ENCODE results near the gene COL6A3. TPM values are rescaled to one million over a fixed set of nuclear protein-coding genes. Genes with fewer than 3 reads are reported as not detected.

Gene COL6A3
- total RNA-seq, 1 donor from 2014 or later: 143 TPM

- DNase-seq (ENCODE audit: extremely low spot score, unreplicated experiment): no peak
- Mint-ChIP-seq H3K4me1 (ENCODE audit: unreplicated experiment) (peaks cover 34% of the 10 kb centered on the region), H3K27me3 (ENCODE audit: unreplicated experiment) (no peaks in the 10 kb centered on the region), H3K9me3 (ENCODE audit: unreplicated experiment) (no peaks in the 10 kb centered on the region), H3K4me3 (ENCODE audit: unreplicated experiment) (no peak overlapping the region), H3K27ac (ENCODE audit: unreplicated experiment) (no peak overlapping the region), H3K36me3 (ENCODE audit: unreplicated experiment) (no peaks in the 10 kb centered on the region)
- TF ChIP-seq CTCF (IDR thresholded peaks at IDR 0.05): no peak
Observed at GRCh38 chr2:237447496-237447895, 33.5 kb upstream of the COL6A3 start.

GRCh38 chr2:237446338-237446665, 32.3 kb upstream of the COL6A3 start:
- no peak for TF ChIP-seq CTCF (IDR thresholded peaks at IDR 0.05)
- no peak overlapping the region for H3K4me3 Mint-ChIP-seq (ENCODE audit: unreplicated experiment)

GRCh38 chr2:237445611-237446337, 31.8 kb upstream of the COL6A3 start:
- Mint-ChIP-seq H3K27me3 (ENCODE audit: unreplicated experiment) (no peaks in the 10 kb centered on the region), H3K4me1 (ENCODE audit: unreplicated experiment) (peaks cover 34% of the 10 kb centered on the region), H3K27ac (ENCODE audit: unreplicated experiment) (no peak overlapping the region), H3K4me3 (ENCODE audit: unreplicated experiment) (no peak overlapping the region), H3K36me3 (ENCODE audit: unreplicated experiment) (no peaks in the 10 kb centered on the region), H3K9me3 (ENCODE audit: unreplicated experiment) (no peaks in the 10 kb centered on the region)
- no peak for TF ChIP-seq CTCF (IDR thresholded peaks at IDR 0.05)
- no peak for DNase-seq (ENCODE audit: extremely low spot score, unreplicated experiment)

More at GRCh38 chr2:237446338-237446665, 32.3 kb upstream of the COL6A3 start:
- Mint-ChIP-seq H3K36me3 (ENCODE audit: unreplicated experiment) (no peaks in the 10 kb centered on the region), H3K27me3 (ENCODE audit: unreplicated experiment) (no peaks in the 10 kb centered on the region), H3K9me3 (ENCODE audit: unreplicated experiment) (no peaks in the 10 kb centered on the region), H3K4me1 (ENCODE audit: unreplicated experiment) (peaks cover 30% of the 10 kb centered on the region), H3K27ac (ENCODE audit: unreplicated experiment) (no peak overlapping the region)
- DNase-seq (ENCODE audit: extremely low spot score, unreplicated experiment): no peak

GRCh38 chr2:237444071-237444470, 30.1 kb upstream of the COL6A3 start:
- H3K4me1 Mint-ChIP-seq (ENCODE audit: unreplicated experiment): peaks cover 30% of the 10 kb centered on the region
- TF ChIP-seq CTCF (IDR thresholded peaks at IDR 0.05): no peak
- H3K36me3 Mint-ChIP-seq (ENCODE audit: unreplicated experiment): no peaks in the 10 kb centered on the region
- H3K27me3 Mint-ChIP-seq (ENCODE audit: unreplicated experiment): no peaks in the 10 kb centered on the region
- peak overlapping the region; percentile 42 for H3K27ac Mint-ChIP-seq (ENCODE audit: unreplicated experiment)
- DNase-seq (ENCODE audit: extremely low spot score, unreplicated experiment): no peak
- H3K4me3 Mint-ChIP-seq (ENCODE audit: unreplicated experiment): no peak overlapping the region
- H3K9me3 Mint-ChIP-seq (ENCODE audit: unreplicated experiment): no peaks in the 10 kb centered on the region

GRCh38 chr2:237441605-237442274, 27.8 kb upstream of the COL6A3 start:
- no peaks in the 10 kb centered on the region for H3K9me3 Mint-ChIP-seq (ENCODE audit: unreplicated experiment)
- no peak overlapping the region for H3K4me3 Mint-ChIP-seq (ENCODE audit: unreplicated experiment)
- no peaks in the 10 kb centered on the region for H3K27me3 Mint-ChIP-seq (ENCODE audit: unreplicated experiment)
- no peak for TF ChIP-seq CTCF (IDR thresholded peaks at IDR 0.05)
- H3K27ac Mint-ChIP-seq (ENCODE audit: unreplicated experiment): peak overlapping the region; percentile 52
- H3K36me3 Mint-ChIP-seq (ENCODE audit: unreplicated experiment): no peaks in the 10 kb centered on the region
- DNase-seq (ENCODE audit: extremely low spot score, unreplicated experiment): no peak
- peaks cover 36% of the 10 kb centered on the region for H3K4me1 Mint-ChIP-seq (ENCODE audit: unreplicated experiment)
